Medulla oblongata (tissue), 1 donor: Measurements from ENCODE around the gene CRKL.
"Not testable (repeated sequence)": the region's sequence is repeated elsewhere in the genome, so short reads cannot be mapped to it uniquely, and the experiment has no call there.

Experiments
- DNase-seq: peaks from one replicate; pipeline ENCODE4 v3.0.0-alpha.2; 2015; ENCODE audit errors: extremely low spot score

Gene CRKL

GRCh38 chr22:20933910-20934309 lies 16.7 kb downstream of the CRKL start:
- no peak for DNase-seq

- not testable (repeated sequence) for DNase-seq
Measured at GRCh38 chr22:20935049-20935448, 17.8 kb downstream of the CRKL start.

- not testable (repeated sequence) for DNase-seq
Measured at GRCh38 chr22:20935780-20936539, 18.8 kb downstream of the CRKL start.

GRCh38 chr22:20937031-20937793 lies 20.0 kb downstream of the CRKL start:
- no peak for DNase-seq

- DNase-seq, result no peak
Measured at GRCh38 chr22:20937794-20938671, 20.8 kb downstream of the CRKL start.

GRCh38 chr22:20939457-20940185 lies 22.4 kb downstream of the CRKL start:
- not testable (repeated sequence) for DNase-seq

GRCh38 chr22:20940186-20940651 lies 23.0 kb downstream of the CRKL start:
- DNase-seq, result no peak

GRCh38 chr22:20940904-20941385 lies 23.7 kb downstream of the CRKL start:
- no peak for DNase-seq

- not testable (repeated sequence) for DNase-seq
Measured at GRCh38 chr22:20942203-20942902, 25.1 kb downstream of the CRKL start.

GRCh38 chr22:20943104-20943933 lies 26.1 kb downstream of the CRKL start:
- no peak for DNase-seq

- no peak for DNase-seq
Measured at GRCh38 chr22:20944042-20944441, 26.8 kb downstream of the CRKL start.

- no peak for DNase-seq
Measured at GRCh38 chr22:20945578-20945934, 28.3 kb downstream of the CRKL start.

- DNase-seq, result no peak
Measured at GRCh38 chr22:20946080-20946986, 29.1 kb downstream of the CRKL start.

- no peak for DNase-seq
Measured at GRCh38 chr22:20946991-20947390, 29.8 kb downstream of the CRKL start.

GRCh38 chr22:20948450-20948849 lies 31.2 kb downstream of the CRKL start:
- DNase-seq, result no peak

- DNase-seq, result no peak
Measured at GRCh38 chr22:20948989-20949388, 31.8 kb downstream of the CRKL start.

GRCh38 chr22:20949698-20950183 lies 32.5 kb downstream of the CRKL start:
- no peak for DNase-seq

GRCh38 chr22:20951151-20951931 lies 34.1 kb downstream of the CRKL start:
- no peak for DNase-seq
